B cell (primary cell): ENCODE measurements around the gene NSUN6. TPM values are rescaled to one million over a fixed set of nuclear protein-coding genes. Genes with fewer than 3 reads are reported as not detected.

Source experiments
- ATAC-seq: fragments of 200-7000 bp; cut with Tn5 transposase; one replicate; pipeline ENCODE4 v1.10.0; 2021; ENCODE audit warnings: low read depth, mild to moderate bottlenecking, moderate number of reproducible peaks, moderate library complexity
- CTCF ChIA-PET: fragments of 350-600 bp; sonication (Branson Sonifier 250); formaldehyde crosslinking; loops from one replicate; lab custom pipeline; 2021; ENCODE audit warnings: antibody characterized with exemption, inconsistent platforms; lab: Charles Lee
- POLR2A ChIA-PET: fragments of 350-600 bp; sonication (Branson Sonifier 250); formaldehyde crosslinking; loops from one replicate; lab custom pipeline; 2021; ENCODE audit warnings: antibody characterized with exemption; lab: Charles Lee
- DNase-seq: peaks from one replicate; pipeline ENCODE4 v3.0.0; 2013
- H2AFZ ChIP-seq: 2 replicates; pipeline ENCODE4 v1.6.1; 2012; ENCODE audit warnings: mild to moderate bottlenecking, low read depth, low read length; ENCODE audit not compliant: insufficient read depth, poor library complexity, severe bottlenecking
- H3K27ac ChIP-seq, 2 donors: 1 replicate in 1 of 2; 2 replicates in 1 of 2; pipeline ENCODE4 v1.5.1; 2012 to 2013; ENCODE audit warnings: low read length in 2 of 2, mild to moderate bottlenecking in 2 of 2, moderate library complexity in 1 of 2
- H3K27me3 ChIP-seq, 4 experiments: fragments of 200-600 bp in 1 of 4; sonication (generic) in 1 of 4; replicated peaks in 1 of 4; 1 replicate in 2 of 4; 2 replicates in 2 of 4; pipeline versions ENCODE4 v1.6.1 to v1.7.0; 2013 to 2016; ENCODE audit warnings: low read length in 3 of 4, mild to moderate bottlenecking in 2 of 4, mixed read lengths in 1 of 4, moderate library complexity in 1 of 4; ENCODE audit not compliant: insufficient read depth in 4 of 4, control insufficient read depth in 3 of 4; ENCODE audit errors: control extremely low read depth in 1 of 4
- H3K36me3 ChIP-seq, 2 experiments: replicated peaks in 1 of 2; 1 replicate in 1 of 2; 2 replicates in 1 of 2; pipeline versions ENCODE4 v1.6.1 to v1.7.1; 2013; ENCODE audit warnings: low read length in 1 of 2; ENCODE audit not compliant: insufficient read depth in 2 of 2, control insufficient read depth in 1 of 2; ENCODE audit errors: control extremely low read depth in 1 of 2, extremely low read depth in 1 of 2
- H3K4me1 ChIP-seq, 2 donors: fragments of 200-600 bp in 1 of 2; sonication (generic) in 1 of 2; 1 replicate in 1 of 2; 2 replicates in 1 of 2; pipeline versions ENCODE4 v1.5.1 to v1.6.1; 2013 to 2017; ENCODE audit warnings: low read length in 2 of 2; ENCODE audit not compliant: control insufficient read depth in 2 of 2, insufficient read depth in 2 of 2
- H3K4me2 ChIP-seq: replicated peaks from 2 replicates; pipeline ENCODE3; 2012; ENCODE audit warnings: mild to moderate bottlenecking, low read depth, low read length; ENCODE audit not compliant: poor library complexity, severe bottlenecking
- H3K4me3 ChIP-seq, 5 experiments: fragments of 200-600 bp in 1 of 5; sonication (generic) in 1 of 5; 1 replicate in 3 of 5; 2 replicates in 2 of 5; pipeline versions ENCODE4 v1.5.1 to v1.7.0; 2011 to 2016; ENCODE audit warnings: low read length in 4 of 5, mild to moderate bottlenecking in 4 of 5, low read depth in 2 of 5, control low read depth in 1 of 5, moderate library complexity in 1 of 5; ENCODE audit not compliant: insufficient read depth in 1 of 5; ENCODE audit errors: control extremely low read depth in 1 of 5, extremely low read depth in 1 of 5
- H3K79me2 ChIP-seq: fragments of 200-600 bp; sonication (generic); one replicate; pipeline ENCODE4 v1.6.0; 2016; ENCODE audit warnings: low read length; ENCODE audit not compliant: control insufficient read depth, insufficient read depth
- H3K9ac ChIP-seq: fragments of 200-600 bp; sonication (generic); 2 replicates; pipeline ENCODE4 v1.6.1; 2017; ENCODE audit warnings: mild to moderate bottlenecking, low read length, moderate library complexity
- H3K9me3 ChIP-seq, 3 donors: one replicate each; pipeline versions ENCODE4 v1.6.1 to v1.7.1; 2013; ENCODE audit warnings: low read length in 2 of 3; ENCODE audit not compliant: control insufficient read depth in 2 of 3, insufficient read depth in 1 of 3; ENCODE audit errors: control extremely low read depth in 1 of 3
- H4K20me1 ChIP-seq: 2 replicates; pipeline ENCODE4 v1.6.0; 2012; ENCODE audit warnings: mild to moderate bottlenecking, low read length; ENCODE audit not compliant: insufficient read depth, control insufficient read depth, poor library complexity, severe bottlenecking
- H3K27ac Mint-ChIP-seq: one replicate; pipeline ENCODE4 v1.8.0; 2021; ENCODE audit warnings: mixed read lengths
- H3K27me3 Mint-ChIP-seq: one replicate; pipeline ENCODE4 v1.8.0; 2021; ENCODE audit warnings: mixed read lengths
- H3K4me1 Mint-ChIP-seq: one replicate; pipeline ENCODE4 v1.8.0; 2021; ENCODE audit warnings: mixed read lengths
- H3K4me3 Mint-ChIP-seq: one replicate; pipeline ENCODE4 v1.8.0; 2021; ENCODE audit warnings: mixed read lengths
- H3K9me3 Mint-ChIP-seq: one replicate; pipeline ENCODE4 v1.8.0; 2022; ENCODE audit warnings: mixed read lengths; ENCODE audit not compliant: insufficient read depth
- EZH2 ChIP-seq: IDR thresholded peaks from 2 replicates; pipeline ENCODE4 v1.6.1; 2012; ENCODE audit warnings: borderline replicate concordance, low read depth, mild to moderate bottlenecking, moderate library complexity, low read length; ENCODE audit not compliant: insufficient read depth, poor library complexity, severe bottlenecking
- WGBS: methylation state at CpG from one replicate; pipeline ENCODE4 v1.1.5; 2013; ENCODE audit warnings: missing lambda C conversion rate; ENCODE audit not compliant: insufficient coverage; 5-methylcytosine and 5-hydroxymethylcytosine counted together
- intact Hi-C: fragments of 100-400 bp; cut with micrococcal nuclease; formaldehyde crosslinking; loops from one replicate; pipeline ENCODE4 v1.10.0; 2022
- polyA plus RNA-seq: library from polyadenylated mRNA; depleted of rRNA; stranded (reverse); fragments of >200 nt; gene quantifications from 2 replicates; pipeline ENCODE4 v1.2.3, GENCODE V29; 2012
- total RNA-seq, 2 donors: library from RNA; stranded (reverse); fragments of 120-200 nt in 1 of 2; gene quantifications; 1 replicate in 1 of 2; 2 replicates in 1 of 2; pipeline versions ENCODE4 v1.2.3 to v1.2.4, GENCODE V29; 2013 to 2022
- TF ChIP-seq, protein P1 (sequence below): fragments of 200-600 bp; IDR thresholded peaks from one replicate; pipeline ENCODE4 v1.8.0; 2022; ENCODE audit warnings: antibody characterized with exemption, mild to moderate bottlenecking

Gene NSUN6
- total and polyA plus RNA-seq, 2 donors (not counting 1 experiment from before 2014, with no cell fraction given): 13.4 to 27.9 TPM

DNA sequence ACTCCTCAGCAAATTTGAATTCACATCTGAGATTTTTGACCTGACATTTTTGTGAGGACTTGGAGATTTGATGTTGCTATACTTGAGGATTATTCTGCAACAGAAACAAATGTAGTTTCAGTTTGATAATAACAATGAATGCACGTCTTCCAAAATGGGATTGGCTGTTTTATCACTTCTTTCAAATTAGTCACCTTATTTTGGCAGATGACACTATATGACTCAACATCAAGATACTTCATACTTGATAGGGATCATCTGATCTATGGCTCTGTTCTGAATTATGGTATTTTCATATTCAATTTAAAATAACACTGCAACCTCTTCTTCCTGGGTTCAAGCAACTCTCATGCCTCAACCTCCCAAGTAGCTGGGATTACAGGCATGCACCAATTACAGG, 32.0 kb upstream of the NSUN6 start:
- Histone ChIP-seq H3K4me1 (no peaks in the 10 kb centered on the region), H3K27ac (no peak overlapping the region), H3K27me3 (no peaks in the 10 kb centered on the region), H3K9me3 (no peaks in the 10 kb centered on the region), H3K79me2 (no peaks in the 10 kb centered on the region), H3K4me2 (no peak overlapping the region), H2AFZ (no peak overlapping the region), H3K9ac (no peak overlapping the region), H4K20me1 (no peaks in the 10 kb centered on the region), H3K4me3 (no peak overlapping the region), H3K36me3 (peaks cover 0 to 7% of the 10 kb centered on the region in 2 experiments)
- Mint-ChIP-seq H3K4me1 (no peaks in the 10 kb centered on the region), H3K9me3 (no peaks in the 10 kb centered on the region), H3K27ac (no peak overlapping the region), H3K27me3 (no peaks in the 10 kb centered on the region), H3K4me3 (no peak overlapping the region)
- intact Hi-C loops: no loop called here
- no peak for ATAC-seq
- no CpG with 5 or more reads among the region's 1 CpG for WGBS
- no peak for DNase-seq
- TF ChIP-seq EZH2: no peak
- TF ChIP-seq, protein P1, sequence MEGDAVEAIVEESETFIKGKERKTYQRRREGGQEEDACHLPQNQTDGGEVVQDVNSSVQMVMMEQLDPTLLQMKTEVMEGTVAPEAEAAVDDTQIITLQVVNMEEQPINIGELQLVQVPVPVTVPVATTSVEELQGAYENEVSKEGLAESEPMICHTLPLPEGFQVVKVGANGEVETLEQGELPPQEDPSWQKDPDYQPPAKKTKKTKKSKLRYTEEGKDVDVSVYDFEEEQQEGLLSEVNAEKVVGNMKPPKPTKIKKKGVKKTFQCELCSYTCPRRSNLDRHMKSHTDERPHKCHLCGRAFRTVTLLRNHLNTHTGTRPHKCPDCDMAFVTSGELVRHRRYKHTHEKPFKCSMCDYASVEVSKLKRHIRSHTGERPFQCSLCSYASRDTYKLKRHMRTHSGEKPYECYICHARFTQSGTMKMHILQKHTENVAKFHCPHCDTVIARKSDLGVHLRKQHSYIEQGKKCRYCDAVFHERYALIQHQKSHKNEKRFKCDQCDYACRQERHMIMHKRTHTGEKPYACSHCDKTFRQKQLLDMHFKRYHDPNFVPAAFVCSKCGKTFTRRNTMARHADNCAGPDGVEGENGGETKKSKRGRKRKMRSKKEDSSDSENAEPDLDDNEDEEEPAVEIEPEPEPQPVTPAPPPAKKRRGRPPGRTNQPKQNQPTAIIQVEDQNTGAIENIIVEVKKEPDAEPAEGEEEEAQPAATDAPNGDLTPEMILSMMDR: no peak
- ChIA-PET CTCF (no interaction called here), POLR2A (no interaction called here)

DNA sequence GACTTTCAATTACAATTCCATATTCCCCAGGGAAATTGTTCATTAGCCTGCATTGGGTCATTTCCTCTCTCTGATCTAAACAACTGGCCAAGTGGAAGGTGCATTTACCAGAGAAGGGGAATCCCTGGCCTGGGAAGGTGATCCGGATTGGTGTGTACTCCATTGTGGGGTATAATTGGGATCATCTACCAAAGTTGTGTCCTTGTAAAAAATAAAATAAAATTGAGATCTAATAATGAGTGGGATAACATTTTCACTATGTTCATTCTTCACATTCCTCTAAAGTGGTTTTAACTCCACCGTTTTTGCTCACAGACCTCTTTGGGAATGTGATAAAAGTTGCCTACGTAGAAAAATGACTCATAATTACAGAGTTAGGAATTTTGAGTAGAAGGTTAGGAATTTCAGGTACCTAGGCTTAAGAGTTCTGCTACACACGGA, 30.6 kb upstream of the NSUN6 start:
- Mint-ChIP-seq H3K9me3 (no peaks in the 10 kb centered on the region), H3K27me3 (no peaks in the 10 kb centered on the region), H3K4me1 (no peaks in the 10 kb centered on the region), H3K27ac (no peak overlapping the region), H3K4me3 (no peak overlapping the region)
- H3K79me2 ChIP-seq: no peaks in the 10 kb centered on the region
- H3K27ac ChIP-seq: no peak overlapping the region
- no peak for ATAC-seq
- H3K9ac ChIP-seq: no peak overlapping the region
- H3K4me3 ChIP-seq: no peak overlapping the region
- no peaks in the 10 kb centered on the region for H3K4me1 ChIP-seq
- no peaks in the 10 kb centered on the region for H4K20me1 ChIP-seq
- intact Hi-C loops: no loop called here
- no peak for TF ChIP-seq EZH2
- TF ChIP-seq, protein P1: no peak
- no peaks in the 10 kb centered on the region for H3K9me3 ChIP-seq
- ChIA-PET CTCF (no interaction called here), POLR2A (no interaction called here)
- no peaks in the 10 kb centered on the region for H3K27me3 ChIP-seq
- 100% methylated on average over 1 of the region's 4 CpGs for WGBS
- DNase-seq: no peak
- peaks cover 1 to 7% of the 10 kb centered on the region in 2 experiments for H3K36me3 ChIP-seq
- H2AFZ ChIP-seq: no peak overlapping the region
- no peak overlapping the region for H3K4me2 ChIP-seq
